MM.1S (cell line): ENCODE data around the gene DNAJB6.

Source experiments
- CTCF ChIP-seq: fragments of 300-600 bp; sonication (generic); IDR thresholded peaks from 2 replicates; pipeline ENCODE4 v1.5.1; 2016; ENCODE audit warnings: antibody characterized with exemption, low read length, mixed read lengths
- EZH2 ChIP-seq: fragments of 300-600 bp; sonication (generic); optimal IDR thresholded peaks from 2 replicates; pipeline ENCODE3; 2017; ENCODE audit warnings: low read depth, mild to moderate bottlenecking, antibody characterized with exemption, low read length, mixed read lengths

- TF ChIP-seq CTCF (no peak), EZH2 (no peak)
Observed at GRCh38 chr7:157391036-157391710, 54.4 kb downstream of the DNAJB6 start.
